Esophagus muscularis mucosa (tissue), 4 donors: ENCODE data around the gene SUPT4H1. TPM values are rescaled to one million over a fixed set of nuclear protein-coding genes. Genes with fewer than 3 reads are reported as not detected.
"Not testable (repeated sequence)": the region's sequence is repeated elsewhere in the genome, so short reads cannot be mapped to it uniquely, and the experiment has no call there.

ENCODE experiments used
- DNase-seq: peaks from one replicate; pipeline ENCODE4 v3.0.0-alpha.2; 2017; ENCODE audit errors: extremely low spot score
- H3K27ac ChIP-seq, 4 donors: fragments of 200-600 bp; sonication (generic); replicated peaks in 1 of 4; 1 replicate in 3 of 4; 2 replicates in 1 of 4; pipeline ENCODE4 v1.5.1; 2016 to 2019; ENCODE audit warnings: mild to moderate bottlenecking in 1 of 4
- H3K27me3 ChIP-seq, 4 donors: fragments of 200-600 bp; sonication (generic); one replicate each; pipeline versions ENCODE4 v1.5.1 to v1.6.0; 2016 to 2019
- H3K36me3 ChIP-seq, 4 donors: fragments of 200-600 bp; sonication (generic); one replicate each; pipeline ENCODE4 v1.5.1; 2016 to 2019
- H3K4me1 ChIP-seq, 4 donors: fragments of 200-600 bp; sonication (generic); one replicate each; pipeline ENCODE4 v1.5.1; 2016 to 2019
- H3K4me3 ChIP-seq, 4 donors: fragments of 200-600 bp; sonication (generic); 1 replicate in 2 of 4; 2 replicates in 2 of 4; pipeline ENCODE4 v1.5.1; 2016 to 2019; ENCODE audit warnings: mild to moderate bottlenecking in 4 of 4, moderate library complexity in 1 of 4
- H3K9me3 ChIP-seq, 4 donors: fragments of 200-600 bp; sonication (generic); 1 replicate in 3 of 4; 2 replicates in 1 of 4; pipeline ENCODE4 v1.5.1; 2016 to 2019
- EP300 ChIP-seq: sonication (generic); formaldehyde crosslinking; IDR thresholded peaks from one replicate; pipeline ENCODE4 v1.6.1; 2017; ENCODE audit warnings: antibody characterized with exemption
- POLR2A ChIP-seq: fragments of 450-650 bp; IDR thresholded peaks from one replicate; pipeline ENCODE4 v1.6.1; 2017; ENCODE audit warnings: antibody characterized with exemption, moderate library complexity, mild to moderate bottlenecking, low read depth
- POLR2AphosphoS5 ChIP-seq, 2 donors: sonication (generic); formaldehyde crosslinking; IDR thresholded peaks; one replicate each; pipeline ENCODE4 v1.6.1; 2017; ENCODE audit warnings: antibody characterized with exemption in 2 of 2
- WGBS: methylation state at CpG from one replicate; pipeline ENCODE4 v1.1.5; 2018; 5-methylcytosine and 5-hydroxymethylcytosine counted together
- intact Hi-C: fragments of 100-400 bp; cut with DNase I; formaldehyde crosslinking; loops from one replicate; pipeline ENCODE4 v1.15.1; 2023
- total RNA-seq, 4 donors: library from RNA; depleted of rRNA; stranded (reverse); fragments of >200 nt; gene quantifications; one replicate each; pipeline versions ENCODE4 v1.1.0 to v1.2.1, GENCODE V29; 2016
- TF ChIP-seq, protein P1 (sequence below), 3 experiments: fragments of 200-600 bp in 2 of 3; fragments of 450-650 bp in 1 of 3; sonication (generic) in 2 of 3; IDR thresholded peaks; one replicate each; pipeline ENCODE4 v1.5.1; 2017 to 2019; ENCODE audit warnings: antibody characterized with exemption in 3 of 3, mild to moderate bottlenecking in 2 of 3, moderate library complexity in 1 of 3

The SUPT4H1 gene
- total RNA-seq, 4 donors from 2014 or later = 35.3 to 59.6 (median 47.0) TPM

DNA sequence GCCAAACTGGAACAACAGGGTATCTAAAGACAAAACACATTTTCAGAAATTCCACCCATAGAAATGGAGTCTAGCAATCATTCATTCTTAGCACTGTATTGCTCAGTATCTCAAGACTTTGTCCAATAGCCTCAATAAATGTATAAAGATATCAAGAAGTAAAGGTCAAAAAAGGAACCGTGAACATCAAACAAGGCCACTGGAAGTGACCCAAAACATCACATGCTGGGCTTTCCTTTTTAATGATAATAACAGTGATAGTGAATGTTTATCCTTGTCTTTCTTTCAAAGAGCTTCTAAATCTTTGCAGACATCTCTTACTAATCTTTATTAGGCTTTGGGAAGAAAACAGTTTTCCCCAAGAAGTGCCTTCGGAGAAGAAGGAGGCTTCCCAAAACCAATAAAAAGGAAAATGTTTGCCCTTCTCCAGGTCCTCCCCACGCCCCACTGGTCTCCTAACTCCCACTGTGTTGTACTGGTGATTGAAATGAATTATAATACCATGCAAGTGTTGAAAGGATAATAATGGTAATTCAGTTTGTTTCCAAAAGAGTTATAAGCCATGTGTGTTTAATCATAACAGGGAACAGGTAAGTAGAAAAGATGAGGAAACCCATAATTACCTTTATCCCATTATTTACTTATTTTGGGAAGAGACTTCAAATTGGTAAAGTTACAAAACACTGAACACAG is 46.7 kb upstream of the SUPT4H1 start:
- H3K4me3 ChIP-seq = no peak overlapping the region
- no peak for DNase-seq
- TF ChIP-seq POLR2AphosphoS5 (IDR thresholded peaks at IDR 0.05) = no peak
- H3K27me3 ChIP-seq = peaks cover 0 to 5% (median 0%) of the 10 kb centered on the region in 4 donors
- intact Hi-C loops = no loop called here
- H3K9me3 ChIP-seq = no peaks in the 10 kb centered on the region
- H3K27ac ChIP-seq = no peak overlapping the region
- H3K4me1 ChIP-seq = no peaks in the 10 kb centered on the region
- WGBS = 52% methylated on average over 3 of the region's 3 CpGs
- H3K36me3 ChIP-seq = no peaks in the 10 kb centered on the region

DNA sequence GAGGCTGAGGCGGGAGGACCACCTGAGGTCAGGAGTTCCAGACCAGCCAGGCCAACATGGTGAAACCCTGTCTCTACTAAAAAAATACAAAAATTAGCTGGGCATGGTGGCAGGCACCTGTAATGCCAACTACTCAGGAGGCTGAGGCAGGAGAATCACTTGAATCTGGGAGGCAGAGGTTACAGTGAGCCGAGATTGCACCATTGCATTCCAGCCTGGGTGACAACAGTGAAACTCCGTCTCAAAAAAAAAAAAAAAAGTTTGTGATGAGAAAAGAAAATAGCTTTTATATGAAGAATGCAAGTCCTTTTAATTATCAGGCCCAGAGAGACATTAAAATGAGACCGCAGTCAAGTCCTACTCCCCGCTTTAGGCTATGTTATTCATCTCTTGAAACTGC is 45.4 kb upstream of the SUPT4H1 start:
- H3K27ac ChIP-seq, H3K27me3 ChIP-seq, H3K4me3 ChIP-seq, H3K36me3 ChIP-seq, H3K4me1 ChIP-seq, DNase-seq, intact Hi-C loops, H3K9me3 ChIP-seq: not testable (repeated sequence)
- 79% methylated on average over 5 of the region's 5 CpGs for WGBS

DNA sequence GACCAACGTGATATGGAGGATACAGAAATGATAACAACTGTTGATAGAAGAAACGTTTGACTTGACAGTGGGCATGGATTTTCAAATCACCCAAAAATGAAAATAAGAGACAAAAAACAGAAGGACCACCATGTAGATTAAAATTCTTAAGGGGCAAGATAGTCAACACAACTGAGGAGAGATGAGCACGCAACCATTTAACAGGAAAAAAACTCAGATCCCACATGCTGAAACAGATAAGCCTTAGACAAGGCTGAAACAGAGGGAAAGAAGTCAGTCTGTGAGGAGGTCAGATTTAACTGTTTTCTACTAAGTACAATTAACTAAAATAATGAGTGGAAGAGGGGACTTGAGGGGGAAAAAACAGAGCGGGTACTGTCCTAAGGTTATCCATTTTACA is 44.2 kb upstream of the SUPT4H1 start:
- intact Hi-C loops = no loop called here
- WGBS = 77% methylated on average over 4 of the region's 4 CpGs
- TF ChIP-seq EP300 (no peak), POLR2AphosphoS5 (IDR thresholded peaks at IDR 0.05) (no peak), POLR2A (no peak)
- TF ChIP-seq, protein P1, sequence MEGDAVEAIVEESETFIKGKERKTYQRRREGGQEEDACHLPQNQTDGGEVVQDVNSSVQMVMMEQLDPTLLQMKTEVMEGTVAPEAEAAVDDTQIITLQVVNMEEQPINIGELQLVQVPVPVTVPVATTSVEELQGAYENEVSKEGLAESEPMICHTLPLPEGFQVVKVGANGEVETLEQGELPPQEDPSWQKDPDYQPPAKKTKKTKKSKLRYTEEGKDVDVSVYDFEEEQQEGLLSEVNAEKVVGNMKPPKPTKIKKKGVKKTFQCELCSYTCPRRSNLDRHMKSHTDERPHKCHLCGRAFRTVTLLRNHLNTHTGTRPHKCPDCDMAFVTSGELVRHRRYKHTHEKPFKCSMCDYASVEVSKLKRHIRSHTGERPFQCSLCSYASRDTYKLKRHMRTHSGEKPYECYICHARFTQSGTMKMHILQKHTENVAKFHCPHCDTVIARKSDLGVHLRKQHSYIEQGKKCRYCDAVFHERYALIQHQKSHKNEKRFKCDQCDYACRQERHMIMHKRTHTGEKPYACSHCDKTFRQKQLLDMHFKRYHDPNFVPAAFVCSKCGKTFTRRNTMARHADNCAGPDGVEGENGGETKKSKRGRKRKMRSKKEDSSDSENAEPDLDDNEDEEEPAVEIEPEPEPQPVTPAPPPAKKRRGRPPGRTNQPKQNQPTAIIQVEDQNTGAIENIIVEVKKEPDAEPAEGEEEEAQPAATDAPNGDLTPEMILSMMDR (IDR thresholded peaks at IDR 0.05) = no peak

DNA sequence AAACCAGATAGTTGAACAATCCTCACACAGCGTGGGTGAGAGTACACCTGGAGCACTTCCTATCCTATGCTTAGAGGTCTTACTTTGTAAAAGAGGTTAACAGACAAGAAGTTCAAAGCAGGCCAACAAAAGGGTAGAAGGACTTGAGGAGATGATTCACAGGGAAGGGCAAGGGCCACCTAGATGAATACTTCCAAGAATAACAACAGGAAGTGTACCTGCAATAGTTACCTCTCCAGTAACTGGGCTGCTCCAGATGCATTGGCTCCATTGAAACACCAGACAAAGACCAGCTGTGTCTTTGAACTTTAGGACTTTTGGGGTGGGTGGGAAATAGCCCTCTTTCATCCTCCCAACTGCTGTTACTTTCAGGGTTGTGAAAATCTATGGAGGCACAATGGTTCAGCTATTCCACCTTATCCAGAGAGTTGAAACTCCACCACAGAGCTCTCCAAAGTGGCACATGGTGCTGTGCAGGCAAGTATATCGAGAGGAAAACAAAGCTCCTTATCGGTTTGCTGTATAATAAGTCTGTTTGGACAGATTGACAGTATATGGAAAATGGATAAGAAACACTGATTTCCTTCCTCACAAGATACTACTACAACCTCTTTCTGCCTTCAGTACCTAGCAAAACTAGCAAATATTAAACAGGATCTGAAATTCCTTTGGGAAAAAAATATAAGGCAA is 42.7 kb upstream of the SUPT4H1 start:
- intact Hi-C loops = no loop called here
- Histone ChIP-seq H3K27me3 (peaks cover 0 to 17% (median 0%) of the 10 kb centered on the region in 4 donors), H3K36me3 (no peaks in the 10 kb centered on the region), H3K4me1 (peaks cover 0 to 7% (median 0%) of the 10 kb centered on the region in 4 donors), H3K9me3 (no peaks in the 10 kb centered on the region), H3K4me3 (no peak overlapping the region), H3K27ac (no peak overlapping the region)
- no peak for TF ChIP-seq POLR2A
- TF ChIP-seq EP300 = no peak
- no peak for TF ChIP-seq POLR2AphosphoS5 (IDR thresholded peaks at IDR 0.05)
- TF ChIP-seq, protein P1 (IDR thresholded peaks at IDR 0.05) = no peak
- no peak for DNase-seq
- 87% methylated on average over 3 of the region's 3 CpGs for WGBS

More for the DNA sequence above, 44.2 kb upstream of the SUPT4H1 start:
- H3K36me3 ChIP-seq = no peaks in the 10 kb centered on the region
- no peak overlapping the region for H3K27ac ChIP-seq
- H3K4me3 ChIP-seq = no peak overlapping the region
- peaks cover 0 to 6% (median 0%) of the 10 kb centered on the region in 4 donors for H3K4me1 ChIP-seq
- H3K9me3 ChIP-seq = no peaks in the 10 kb centered on the region
- H3K27me3 ChIP-seq = peaks cover 0 to 17% (median 0%) of the 10 kb centered on the region in 4 donors
- no peak for DNase-seq

DNA sequence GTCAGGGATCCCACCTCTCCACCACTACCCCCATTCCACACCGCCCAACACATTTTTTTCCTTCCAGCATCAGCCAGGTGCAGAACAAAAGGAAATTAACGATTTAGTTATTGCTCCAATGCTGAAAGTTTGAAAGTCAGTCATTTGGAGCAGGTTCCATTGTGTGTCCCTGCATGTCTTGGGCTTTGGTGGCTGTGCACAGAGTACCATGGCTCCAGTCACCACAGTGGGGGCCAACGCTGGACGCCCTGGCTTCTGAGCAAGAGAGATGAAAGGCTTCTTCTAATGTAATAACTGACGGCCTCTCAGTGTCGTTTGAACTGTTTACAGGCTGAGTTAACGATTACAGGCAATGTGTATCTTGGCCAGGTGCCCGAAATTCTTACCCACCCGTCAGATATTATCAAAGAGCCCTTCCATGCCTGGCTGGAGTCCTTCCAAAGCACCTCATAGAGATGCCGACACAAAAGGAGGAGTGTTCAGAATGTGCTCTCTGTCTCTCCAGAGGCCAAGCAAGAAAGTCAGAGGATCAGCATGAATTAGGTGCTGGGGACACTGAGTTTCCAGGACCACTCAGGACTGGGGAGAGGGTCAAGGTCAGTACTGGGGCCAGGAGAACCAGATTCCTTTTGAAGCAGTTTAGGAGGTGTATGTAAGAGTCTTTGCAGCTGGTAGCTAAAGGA is 39.4 kb upstream of the SUPT4H1 start:
- peaks cover 0 to 26% (median 0%) of the 10 kb centered on the region in 4 donors for H3K27me3 ChIP-seq
- intact Hi-C loops = no loop called here
- H3K27ac ChIP-seq = no peak overlapping the region
- peaks cover 0 to 7% (median 0%) of the 10 kb centered on the region in 4 donors for H3K4me1 ChIP-seq
- 45% methylated on average over 8 of the region's 10 CpGs for WGBS
- H3K9me3 ChIP-seq = no peaks in the 10 kb centered on the region
- no peaks in the 10 kb centered on the region for H3K36me3 ChIP-seq
- no peak overlapping the region for H3K4me3 ChIP-seq
- DNase-seq = no peak
- TF ChIP-seq EP300 (no peak), POLR2A (no peak), POLR2AphosphoS5 (IDR thresholded peaks at IDR 0.05) (no peak)
- TF ChIP-seq, protein P1 (IDR thresholded peaks at IDR 0.05) = no peak
